Gastrocnemius medialis (tissue), 4 donors: ENCODE data around the gene GRM1. TPM values are rescaled to one million over a fixed set of nuclear protein-coding genes. Genes with fewer than 3 reads are reported as not detected.

Source experiments
- ATAC-seq, 2 donors: fragments of 150-250 bp; one replicate each; pipeline ENCODE4 v1.9.1; 2016
- DNase-seq, 2 donors: peaks; one replicate each; pipeline ENCODE4 v3.0.0-alpha.2; 2019
- H3K27ac ChIP-seq, 4 donors: fragments of 200-600 bp; sonication (generic); 1 replicate in 1 of 4; 2 replicates in 3 of 4; pipeline ENCODE4 v1.5.1; 2016 to 2018; ENCODE audit warnings: mild to moderate bottlenecking in 2 of 4, moderate library complexity in 1 of 4
- H3K27me3 ChIP-seq, 3 donors: fragments of 200-600 bp; sonication (generic) in 2 of 3; 1 replicate in 1 of 3; 2 replicates in 2 of 3; pipeline versions ENCODE4 v1.5.1 to v1.6.0; 2016 to 2019; ENCODE audit warnings: mild to moderate bottlenecking in 1 of 3, moderate library complexity in 1 of 3
- H3K36me3 ChIP-seq, 2 donors: fragments of 200-600 bp; sonication (generic) in 1 of 2; one replicate each; pipeline ENCODE4 v1.5.1; 2017 to 2018
- H3K4me1 ChIP-seq, 2 donors: fragments of 200-600 bp; sonication (generic) in 1 of 2; one replicate each; pipeline ENCODE4 v1.5.1; 2016 to 2017; ENCODE audit warnings: mild to moderate bottlenecking in 2 of 2
- H3K4me3 ChIP-seq, 4 donors: fragments of 200-600 bp; sonication (generic) in 3 of 4; 1 replicate in 1 of 4; 2 replicates in 3 of 4; pipeline ENCODE4 v1.5.1; 2016 to 2019; ENCODE audit warnings: mild to moderate bottlenecking in 2 of 4
- H3K9me3 ChIP-seq, 3 donors: fragments of 200-600 bp; sonication (generic) in 2 of 3; 1 replicate in 1 of 3; 2 replicates in 2 of 3; pipeline ENCODE4 v1.5.1; 2016 to 2019
- POLR2A ChIP-seq, 2 donors: fragments of 450-650 bp; IDR thresholded peaks; one replicate each; pipeline ENCODE4 v1.6.1; 2017; ENCODE audit warnings: antibody characterized with exemption in 2 of 2, mild to moderate bottlenecking in 2 of 2, moderate library complexity in 2 of 2
- in situ Hi-C, 4 donors: fragments of 200-750 bp; cut with MboI; loops; one replicate each; pipeline versions ENCODE4 v1.15.0 to v1.8.0; 2017; ENCODE audit warnings: low sequenced_read_pairs in 4 of 4
- intact Hi-C: fragments of 100-400 bp; cut with DNase I; formaldehyde crosslinking; loops from one replicate; pipeline ENCODE4 v1.15.1; 2023; ENCODE audit warnings: low total_unique reads
- total RNA-seq, 4 donors: library from RNA; depleted of rRNA; stranded (reverse); fragments of >200 nt; gene quantifications; one replicate each; pipeline versions ENCODE4 v1.1.0 to v1.2.3, GENCODE V29; 2016
- TF ChIP-seq, protein P1 (sequence below), 5 experiments: fragments of 450-650 bp in 3 of 5; fragments of 200-600 bp in 2 of 5; sonication (generic) in 2 of 5; IDR thresholded peaks in 4 of 5; conservative IDR thresholded peaks in 1 of 5; 1 replicate in 4 of 5; 2 replicates in 1 of 5; pipeline ENCODE4 v1.5.1; 2016 to 2019; ENCODE audit warnings: antibody characterized with exemption in 5 of 5, mild to moderate bottlenecking in 3 of 5, moderate library complexity in 3 of 5

Gene GRM1
- total RNA-seq, 4 donors from 2014 or later = 0.04 TPM; not detected in 3

DNA sequence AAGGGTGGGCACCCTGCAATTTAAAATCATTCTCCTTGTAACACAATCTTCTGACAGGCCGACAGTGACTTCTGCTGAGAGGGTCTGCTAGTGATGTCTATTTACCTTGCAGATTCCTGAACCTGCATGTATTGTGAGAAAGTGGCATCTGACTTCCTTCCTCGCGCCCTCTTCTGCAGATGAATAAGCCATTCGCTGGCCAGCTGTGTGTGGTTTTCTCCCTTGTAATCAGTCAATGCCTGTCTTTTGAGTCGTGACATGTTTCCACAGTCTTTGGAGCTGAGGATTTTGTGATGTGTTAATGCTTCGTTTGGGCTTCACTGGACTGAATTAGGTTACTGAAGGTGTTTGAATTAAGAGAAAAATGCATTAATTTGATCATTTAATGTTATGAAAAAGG lies 125.3 kb downstream of the GRM1 start:
- ATAC-seq (no peak), DNase-seq (no peak)
- no peak overlapping the region for H3K4me3 ChIP-seq
- intact Hi-C loops = no loop called here
- H3K36me3 ChIP-seq = no peaks in the 10 kb centered on the region
- no peaks in the 10 kb centered on the region for H3K4me1 ChIP-seq
- no peaks in the 10 kb centered on the region for H3K27me3 ChIP-seq
- in situ Hi-C loops = no loop called here
- H3K27ac ChIP-seq = no peak overlapping the region
- TF ChIP-seq, protein P1, sequence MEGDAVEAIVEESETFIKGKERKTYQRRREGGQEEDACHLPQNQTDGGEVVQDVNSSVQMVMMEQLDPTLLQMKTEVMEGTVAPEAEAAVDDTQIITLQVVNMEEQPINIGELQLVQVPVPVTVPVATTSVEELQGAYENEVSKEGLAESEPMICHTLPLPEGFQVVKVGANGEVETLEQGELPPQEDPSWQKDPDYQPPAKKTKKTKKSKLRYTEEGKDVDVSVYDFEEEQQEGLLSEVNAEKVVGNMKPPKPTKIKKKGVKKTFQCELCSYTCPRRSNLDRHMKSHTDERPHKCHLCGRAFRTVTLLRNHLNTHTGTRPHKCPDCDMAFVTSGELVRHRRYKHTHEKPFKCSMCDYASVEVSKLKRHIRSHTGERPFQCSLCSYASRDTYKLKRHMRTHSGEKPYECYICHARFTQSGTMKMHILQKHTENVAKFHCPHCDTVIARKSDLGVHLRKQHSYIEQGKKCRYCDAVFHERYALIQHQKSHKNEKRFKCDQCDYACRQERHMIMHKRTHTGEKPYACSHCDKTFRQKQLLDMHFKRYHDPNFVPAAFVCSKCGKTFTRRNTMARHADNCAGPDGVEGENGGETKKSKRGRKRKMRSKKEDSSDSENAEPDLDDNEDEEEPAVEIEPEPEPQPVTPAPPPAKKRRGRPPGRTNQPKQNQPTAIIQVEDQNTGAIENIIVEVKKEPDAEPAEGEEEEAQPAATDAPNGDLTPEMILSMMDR (IDR thresholded peaks at IDR 0.05 in 4 of 5, conservative IDR thresholded peaks at IDR 0.05 in 1 of 5) = no peak
- TF ChIP-seq POLR2A (IDR thresholded peaks at IDR 0.05) = no peak
- H3K9me3 ChIP-seq = no peaks in the 10 kb centered on the region

DNA sequence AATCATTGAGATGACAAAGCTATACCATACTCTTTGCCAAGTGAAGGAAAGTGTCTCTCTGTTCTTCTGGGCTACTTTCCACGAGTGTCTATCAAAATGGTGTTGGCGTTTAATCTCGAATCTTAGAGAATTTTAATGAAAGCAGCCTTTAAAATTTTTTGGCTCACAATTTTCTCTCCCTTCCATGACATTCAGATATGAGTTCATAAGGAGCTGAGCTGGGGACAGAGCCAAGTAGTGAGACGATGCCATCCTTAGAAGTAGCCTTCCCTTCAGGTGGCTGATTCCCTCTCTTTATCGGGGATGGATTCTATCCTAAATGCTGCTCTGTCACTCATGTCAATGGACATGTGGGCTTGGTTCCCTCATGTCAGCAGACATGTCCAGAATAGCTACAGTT lies 132.8 kb downstream of the GRM1 start:
- Histone ChIP-seq H3K4me1 (no peaks in the 10 kb centered on the region), H3K4me3 (no peak overlapping the region), H3K36me3 (no peaks in the 10 kb centered on the region), H3K9me3 (no peaks in the 10 kb centered on the region), H3K27me3 (no peaks in the 10 kb centered on the region), H3K27ac (no peak overlapping the region)
- DNase-seq = no peak
- TF ChIP-seq POLR2A (IDR thresholded peaks at IDR 0.05) = no peak
- TF ChIP-seq, protein P1 (IDR thresholded peaks at IDR 0.05 in 4 of 5, conservative IDR thresholded peaks at IDR 0.05 in 1 of 5) = no peak
- intact Hi-C loops = no loop called here
- in situ Hi-C loops = no loop called here
- no peak for ATAC-seq

DNA sequence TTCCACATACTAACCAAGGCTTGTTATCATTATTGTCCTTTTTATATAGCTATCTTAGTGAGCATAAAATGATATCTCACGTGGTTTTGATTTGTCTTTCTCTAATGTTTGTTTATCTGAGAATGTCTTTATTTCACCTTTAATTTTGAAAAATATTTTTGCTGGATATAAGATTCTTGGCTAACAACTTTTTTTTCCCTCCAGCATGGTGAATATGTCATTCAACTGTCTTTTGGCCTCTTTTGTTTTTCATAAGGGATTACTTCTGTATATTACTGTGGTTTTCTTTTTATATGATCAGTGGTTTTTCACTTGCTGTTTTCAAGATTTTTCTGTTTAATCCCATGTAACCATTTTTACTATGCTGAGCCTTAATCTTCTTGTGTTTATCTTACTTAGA lies 141.0 kb downstream of the GRM1 start:
- in situ Hi-C loops (no loop called here), intact Hi-C loops (no loop called here)
- Histone ChIP-seq H3K27ac (no peak overlapping the region), H3K27me3 (no peaks in the 10 kb centered on the region), H3K4me1 (no peaks in the 10 kb centered on the region), H3K36me3 (no peaks in the 10 kb centered on the region), H3K4me3 (no peak overlapping the region), H3K9me3 (no peaks in the 10 kb centered on the region)
- TF ChIP-seq, protein P1 (IDR thresholded peaks at IDR 0.05 in 4 of 5, conservative IDR thresholded peaks at IDR 0.05 in 1 of 5) = no peak
- TF ChIP-seq POLR2A (IDR thresholded peaks at IDR 0.05) = no peak
- no peak for DNase-seq
- no peak for ATAC-seq

DNA sequence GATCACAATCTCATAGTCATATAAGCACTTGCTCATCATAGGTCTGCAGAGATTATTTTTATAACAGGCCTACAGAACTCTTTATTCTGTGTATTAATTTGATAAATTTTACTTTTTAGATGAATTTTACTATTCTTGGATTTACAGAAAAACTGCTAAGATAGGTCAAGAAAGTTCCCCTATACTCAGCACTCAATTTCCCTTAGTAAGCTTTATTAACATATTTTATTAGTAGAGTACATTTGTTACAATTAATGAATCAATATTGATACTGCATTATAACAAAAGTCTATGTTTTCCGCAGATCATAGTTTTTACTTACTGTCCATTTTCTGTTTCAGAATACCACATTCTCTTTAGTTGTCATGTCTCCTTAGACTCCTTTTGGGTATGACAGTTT lies 148.9 kb downstream of the GRM1 start:
- no peaks in the 10 kb centered on the region for H3K27me3 ChIP-seq
- no peaks in the 10 kb centered on the region for H3K36me3 ChIP-seq
- no peaks in the 10 kb centered on the region for H3K9me3 ChIP-seq
- TF ChIP-seq, protein P1 (IDR thresholded peaks at IDR 0.05 in 4 of 5, conservative IDR thresholded peaks at IDR 0.05 in 1 of 5) = no peak
- no peak for TF ChIP-seq POLR2A (IDR thresholded peaks at IDR 0.05)
- intact Hi-C loops = no loop called here
- no peak overlapping the region for H3K27ac ChIP-seq
- DNase-seq = no peak
- in situ Hi-C loops = no loop called here
- no peaks in the 10 kb centered on the region for H3K4me1 ChIP-seq
- no peak overlapping the region for H3K4me3 ChIP-seq
- ATAC-seq = no peak

DNA sequence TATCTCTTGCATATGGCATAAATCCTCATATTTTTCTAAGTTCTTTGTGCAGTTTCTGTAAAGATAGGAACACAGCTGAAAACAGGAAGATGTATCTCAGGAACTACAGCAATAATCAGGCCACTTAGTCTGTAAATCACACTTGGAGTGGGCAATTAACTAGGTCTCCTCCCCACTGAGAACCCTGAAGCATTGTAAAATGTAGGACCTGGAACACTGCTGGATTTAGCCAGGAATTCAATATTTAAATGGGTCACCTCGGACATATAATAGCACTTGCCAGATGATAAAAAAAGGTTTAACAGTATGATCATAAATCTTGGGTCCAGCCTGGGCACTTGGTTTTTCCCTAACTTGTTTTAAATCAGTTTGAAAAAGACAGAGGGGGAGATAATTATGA lies 155.0 kb downstream of the GRM1 start:
- Histone ChIP-seq H3K4me3 (no peak overlapping the region), H3K4me1 (no peaks in the 10 kb centered on the region), H3K9me3 (no peaks in the 10 kb centered on the region), H3K36me3 (no peaks in the 10 kb centered on the region), H3K27ac (no peak overlapping the region), H3K27me3 (no peaks in the 10 kb centered on the region)
- in situ Hi-C loops = no loop called here
- no peak for ATAC-seq
- intact Hi-C loops = no loop called here
- TF ChIP-seq, protein P1 (IDR thresholded peaks at IDR 0.05 in 4 of 5, conservative IDR thresholded peaks at IDR 0.05 in 1 of 5) = no peak
- no peak for TF ChIP-seq POLR2A (IDR thresholded peaks at IDR 0.05)
- no peak for DNase-seq
